ACC112 (cell line): ENCODE measurements around the gene TMBIM4.

ENCODE experiments used
- H2AFZ ChIP-seq: fragments of 200-600 bp; sonication (generic); one replicate; pipeline ENCODE4 v1.6.0; 2017; ENCODE audit warnings: antibody characterized with exemption, low read length; ENCODE audit not compliant: unreplicated experiment
- H3K27ac ChIP-seq: fragments of 200-600 bp; sonication (generic); 2 replicates; pipeline ENCODE4 v1.5.1; 2014; ENCODE audit warnings: low read depth, mild to moderate bottlenecking, antibody characterized with exemption, low read length, moderate library complexity
- H3K27me3 ChIP-seq: fragments of 200-600 bp; sonication (generic); 2 replicates; pipeline ENCODE4 v1.6.1; 2014; ENCODE audit warnings: mild to moderate bottlenecking, antibody characterized with exemption, low read length, moderate library complexity, mixed read lengths; ENCODE audit not compliant: insufficient read depth
- H3K36me3 ChIP-seq: fragments of 200-600 bp; sonication (generic); 2 replicates; pipeline ENCODE4 v1.6.1; 2016; ENCODE audit warnings: mild to moderate bottlenecking, antibody characterized with exemption, low read length, moderate library complexity, mixed read lengths; ENCODE audit not compliant: insufficient read depth
- H3K4me1 ChIP-seq: fragments of 200-600 bp; sonication (generic); one replicate; pipeline ENCODE4 v1.6.1; 2016; ENCODE audit warnings: low read length, mixed read lengths; ENCODE audit not compliant: insufficient read depth, unreplicated experiment, control insufficient read depth
- H3K4me3 ChIP-seq: fragments of 200-600 bp; sonication (generic); 2 replicates; pipeline ENCODE4 v1.5.1; 2014; ENCODE audit warnings: mild to moderate bottlenecking, low read depth, low read length
- H3K79me2 ChIP-seq: fragments of 200-600 bp; sonication (generic); one replicate; pipeline ENCODE4 v1.6.0; 2016; ENCODE audit warnings: low read length; ENCODE audit not compliant: control insufficient read depth, unreplicated experiment, insufficient read depth

TMBIM4 gene

DNA sequence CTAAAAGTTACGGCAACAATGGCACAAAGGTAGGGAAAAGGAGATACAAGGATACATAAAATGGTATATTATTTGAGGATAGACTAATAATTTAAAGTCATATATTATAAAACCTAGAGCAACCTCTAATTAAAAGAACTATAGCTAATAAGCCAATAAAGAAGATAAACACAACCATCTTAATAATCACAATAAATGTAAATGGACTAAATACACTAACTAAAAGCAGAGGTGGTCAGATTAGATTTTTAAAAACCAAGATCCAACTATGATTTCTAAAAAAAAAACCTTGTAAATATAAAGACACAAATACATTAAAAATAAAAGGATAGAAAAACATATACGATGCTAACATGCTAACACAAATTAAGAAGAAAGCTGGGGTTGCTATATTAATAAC is 28.5 kb downstream of the TMBIM4 start:
- Histone ChIP-seq H3K4me1 (peaks cover 18% of the 10 kb centered on the region), H2AFZ (no peak overlapping the region), H3K27me3 (no peaks in the 10 kb centered on the region), H3K4me3 (no peak overlapping the region), H3K36me3 (peaks cover 73% of the 10 kb centered on the region), H3K79me2 (peaks cover 12% of the 10 kb centered on the region), H3K27ac (no peak overlapping the region)

DNA sequence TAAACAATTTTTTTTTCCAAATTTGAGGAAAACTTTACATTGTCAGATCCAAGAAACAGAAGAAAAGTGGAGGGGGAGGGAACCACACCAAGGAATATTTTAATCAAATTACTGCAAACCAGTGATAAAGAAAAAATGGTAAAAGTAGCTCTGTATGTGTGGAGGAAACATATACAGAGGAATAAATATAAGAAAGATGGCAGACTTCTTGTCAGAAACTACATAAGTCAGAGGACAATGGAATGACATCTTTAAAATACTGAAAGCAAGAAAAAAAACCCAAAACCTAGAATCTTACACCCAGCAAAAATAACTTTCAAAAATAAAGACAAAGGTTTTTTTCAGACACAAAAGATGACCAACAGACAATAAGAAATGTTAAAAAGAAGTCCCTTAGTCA is 29.1 kb downstream of the TMBIM4 start:
- Histone ChIP-seq H3K4me1 (peaks cover 12% of the 10 kb centered on the region), H3K27me3 (no peaks in the 10 kb centered on the region), H3K4me3 (no peak overlapping the region), H3K36me3 (peaks cover 76% of the 10 kb centered on the region), H3K79me2 (peaks cover 12% of the 10 kb centered on the region), H2AFZ (no peak overlapping the region), H3K27ac (no peak overlapping the region)

DNA sequence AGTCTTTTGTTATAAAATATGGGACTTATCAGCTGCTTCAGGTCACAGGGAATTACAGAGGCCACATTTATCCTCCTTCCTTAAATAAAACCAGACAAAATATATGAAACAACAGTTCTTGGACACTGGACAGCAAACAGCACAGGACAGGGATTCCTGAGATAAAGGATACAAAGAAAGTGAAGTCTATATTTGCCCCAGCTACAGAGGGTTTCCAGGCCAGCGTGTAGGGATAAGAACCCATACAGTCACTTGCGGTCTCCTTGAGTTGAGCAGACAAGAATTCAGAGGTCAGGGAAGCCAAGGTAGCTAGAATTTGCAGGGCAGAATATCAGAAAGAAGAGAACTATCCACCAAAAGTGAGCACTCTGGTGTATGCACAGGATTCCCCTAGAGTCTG is 30.5 kb downstream of the TMBIM4 start:
- Histone ChIP-seq H3K36me3 (peaks cover 74% of the 10 kb centered on the region), H3K4me3 (no peak overlapping the region), H3K27ac (no peak overlapping the region), H3K4me1 (peaks cover under 1% of the 10 kb centered on the region), H3K27me3 (no peaks in the 10 kb centered on the region), H3K79me2 (peaks cover 12% of the 10 kb centered on the region), H2AFZ (no peak overlapping the region)

DNA sequence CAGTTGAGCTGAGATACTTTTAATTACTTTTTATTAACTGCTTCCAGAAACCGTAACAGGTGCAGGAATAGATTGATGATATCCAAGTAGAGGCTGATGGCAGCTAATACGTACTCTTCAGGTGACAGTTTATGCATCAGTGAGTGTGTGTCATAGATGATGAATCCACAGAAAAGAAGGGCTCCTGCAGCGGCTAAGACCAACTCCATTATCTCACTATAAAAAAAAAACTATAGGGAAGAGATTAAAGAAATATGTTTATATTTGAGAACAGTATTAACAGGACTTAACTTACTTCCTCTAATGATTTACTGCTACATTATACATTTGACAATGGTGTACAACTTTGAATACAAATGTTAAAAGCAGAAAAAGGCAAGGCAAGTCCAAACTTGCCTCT is 31.9 kb downstream of the TMBIM4 start:
- H3K4me3 ChIP-seq = no peak overlapping the region
- peaks cover 60% of the 10 kb centered on the region for H3K36me3 ChIP-seq
- H3K79me2 ChIP-seq = peaks cover 11% of the 10 kb centered on the region
- peaks cover 1% of the 10 kb centered on the region for H3K4me1 ChIP-seq
- no peak overlapping the region for H3K27ac ChIP-seq
- no peak overlapping the region for H2AFZ ChIP-seq
- H3K27me3 ChIP-seq = no peaks in the 10 kb centered on the region

DNA sequence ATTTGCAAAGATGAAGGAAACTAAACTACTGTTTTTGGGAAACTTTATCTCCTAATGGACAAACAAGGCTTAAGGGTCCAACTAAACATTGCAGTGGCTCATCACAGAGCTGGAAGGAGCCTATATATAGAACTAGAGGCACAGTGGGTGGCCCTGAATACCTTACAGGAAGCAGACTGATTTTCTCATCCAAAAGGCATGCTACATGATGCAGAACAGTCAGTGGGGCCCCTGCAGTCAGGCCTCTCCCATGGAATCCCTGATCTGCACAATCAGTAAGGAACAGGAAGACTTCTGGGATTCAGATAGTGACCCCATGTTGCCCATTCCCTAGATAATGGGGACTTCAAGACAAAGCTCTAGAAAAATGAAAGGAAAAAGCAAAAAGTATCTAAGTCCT is 37.4 kb downstream of the TMBIM4 start:
- Histone ChIP-seq H3K36me3 (peaks cover 24% of the 10 kb centered on the region), H3K27me3 (no peaks in the 10 kb centered on the region), H3K27ac (peak overlapping the region; percentile 60), H3K4me3 (peak overlapping the region; percentile 93), H2AFZ (no peak overlapping the region), H3K79me2 (peaks cover 44% of the 10 kb centered on the region), H3K4me1 (peaks cover 32% of the 10 kb centered on the region)

DNA sequence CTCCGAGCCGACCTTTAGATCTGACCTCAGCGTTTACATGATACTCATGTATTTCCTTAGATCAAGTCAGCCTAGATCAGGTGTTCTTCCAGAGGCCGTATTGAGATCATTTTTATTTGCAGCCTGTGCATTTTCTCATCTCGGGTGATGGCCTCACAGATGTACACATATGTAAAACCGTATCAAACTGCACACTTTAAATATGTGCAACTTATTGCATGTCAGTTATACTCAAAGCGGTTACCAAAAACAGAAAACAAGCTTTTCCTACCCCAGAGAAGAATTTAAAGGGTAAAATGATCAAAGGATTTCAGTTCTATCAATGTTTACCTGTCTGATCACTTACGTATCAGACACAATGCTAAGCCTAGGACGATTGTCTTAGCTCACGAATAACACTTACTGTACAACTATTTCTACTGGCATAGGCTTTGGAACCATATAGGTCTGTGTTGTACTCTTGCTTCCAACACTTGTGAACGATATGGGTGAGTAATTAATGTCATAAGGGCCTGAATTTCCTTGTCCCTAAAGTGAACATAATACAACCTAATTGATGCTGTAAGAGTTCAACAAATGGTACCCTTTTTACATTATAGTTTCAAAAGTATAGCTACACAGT is 38.6 kb downstream of the TMBIM4 start:
- Histone ChIP-seq H2AFZ (peak overlapping the region; percentile 96), H3K79me2 (peaks cover 51% of the 10 kb centered on the region), H3K27ac (peak overlapping the region; percentile 20; the same call in 1 of the 2 replicates), H3K4me1 (peaks cover 33% of the 10 kb centered on the region), H3K27me3 (no peaks in the 10 kb centered on the region), H3K4me3 (peak overlapping the region; percentile 93), H3K36me3 (peaks cover 18% of the 10 kb centered on the region)

DNA sequence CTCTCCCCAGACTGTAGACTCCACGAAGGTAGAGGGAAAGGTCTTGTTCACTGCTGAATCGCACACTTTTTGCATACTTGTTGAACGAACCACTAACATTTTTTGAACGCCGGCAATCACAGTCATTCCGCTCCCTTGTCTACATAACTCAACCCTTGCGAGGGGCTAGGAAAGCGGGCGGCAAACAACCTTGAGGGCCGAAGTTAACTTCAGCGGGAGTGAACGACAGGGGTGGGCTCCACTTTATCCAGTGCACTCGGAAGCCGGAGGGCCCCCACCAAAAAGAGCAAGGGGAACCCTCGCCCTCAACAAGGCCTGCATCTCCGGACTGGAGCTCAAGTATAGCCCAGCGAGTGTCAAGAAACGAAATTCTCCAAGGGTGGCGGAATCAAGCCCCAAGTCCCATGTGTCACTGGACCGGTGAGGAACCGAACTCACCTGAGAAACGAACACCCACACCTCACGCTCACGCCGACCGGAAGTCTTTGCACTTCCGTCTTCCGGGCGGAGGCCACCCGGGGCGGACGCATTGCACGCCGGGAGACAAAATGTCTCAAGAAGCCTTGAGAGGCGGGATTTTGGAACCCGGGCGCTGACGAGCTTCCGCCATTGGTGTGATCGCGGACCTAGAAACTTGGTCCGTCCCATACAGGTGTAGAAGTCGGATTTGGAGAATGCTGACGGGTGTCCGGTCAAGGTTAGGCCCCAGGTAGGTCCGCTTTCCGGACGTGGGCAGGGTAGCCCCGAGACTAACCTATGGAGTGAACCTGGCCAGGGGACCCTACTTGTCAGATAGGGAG is 39.3 kb downstream of the TMBIM4 start, which contains the start of gene LLPH:
Gene LLPH (minus strand): TSS at position 484 of the 800 bp plus-strand sequence. CDS start 1,644 bp downstream, outside the sequence.
- Histone ChIP-seq H3K4me1 (peaks cover 33% of the 10 kb centered on the region), H2AFZ (peak within 1 kb of the TSS; percentile 96), H3K36me3 (peaks cover 16% of the 10 kb centered on the region), H3K27me3 (no peaks in the 10 kb centered on the region), H3K4me3 (peak within 1 kb of the TSS; percentile 93), H3K79me2 (peaks cover 51% of the 10 kb centered on the region), H3K27ac (peak within 1 kb of the TSS; percentile 60; the same call in 1 of the 2 replicates)

DNA sequence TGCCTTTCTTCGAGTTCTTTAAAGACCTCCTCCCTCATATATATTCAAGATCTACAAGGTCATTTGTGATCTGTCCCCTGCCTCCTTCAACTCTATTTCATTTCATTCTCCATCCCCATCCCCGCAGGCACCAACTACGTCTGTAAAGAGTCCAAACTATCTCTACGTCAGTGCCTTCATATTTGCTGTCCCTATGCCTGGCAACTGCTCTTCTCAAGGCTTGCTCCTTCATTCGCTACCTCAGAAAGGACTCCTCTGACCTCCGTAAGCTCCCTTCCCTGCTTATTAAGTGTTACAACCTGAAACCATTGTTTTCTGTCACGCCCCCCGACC is 39.9 kb downstream of the TMBIM4 start:
- H3K4me3 ChIP-seq = peak overlapping the region; percentile 93
- H3K27ac ChIP-seq = peak overlapping the region; percentile 6; the same call in 1 of the 2 replicates
- peaks cover 20% of the 10 kb centered on the region for H3K36me3 ChIP-seq
- H2AFZ ChIP-seq = peak overlapping the region; percentile 55
- H3K79me2 ChIP-seq = peaks cover 56% of the 10 kb centered on the region
- peaks cover 33% of the 10 kb centered on the region for H3K4me1 ChIP-seq
- H3K27me3 ChIP-seq = no peaks in the 10 kb centered on the region

DNA sequence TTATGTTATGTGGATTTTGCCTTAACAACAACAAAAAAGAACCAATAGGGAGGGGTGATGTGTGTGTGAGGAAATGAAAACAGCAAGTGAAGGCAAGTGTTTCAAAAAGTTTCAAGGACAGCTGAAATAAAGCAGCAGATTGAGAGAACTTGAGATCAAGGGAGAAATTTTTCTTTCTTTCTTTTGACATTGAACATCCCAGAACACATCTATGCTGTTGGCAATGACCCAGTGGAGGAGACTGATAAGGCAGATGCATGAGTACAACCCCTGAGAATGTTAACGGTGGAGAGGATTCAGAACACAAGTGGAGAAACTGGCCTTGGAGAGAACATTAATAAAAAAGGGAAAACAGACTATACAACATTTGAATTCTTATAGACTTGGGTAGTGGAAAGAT is 42.1 kb downstream of the TMBIM4 start:
- Histone ChIP-seq H3K79me2 (peaks cover 56% of the 10 kb centered on the region), H3K36me3 (peaks cover 34% of the 10 kb centered on the region)

DNA sequence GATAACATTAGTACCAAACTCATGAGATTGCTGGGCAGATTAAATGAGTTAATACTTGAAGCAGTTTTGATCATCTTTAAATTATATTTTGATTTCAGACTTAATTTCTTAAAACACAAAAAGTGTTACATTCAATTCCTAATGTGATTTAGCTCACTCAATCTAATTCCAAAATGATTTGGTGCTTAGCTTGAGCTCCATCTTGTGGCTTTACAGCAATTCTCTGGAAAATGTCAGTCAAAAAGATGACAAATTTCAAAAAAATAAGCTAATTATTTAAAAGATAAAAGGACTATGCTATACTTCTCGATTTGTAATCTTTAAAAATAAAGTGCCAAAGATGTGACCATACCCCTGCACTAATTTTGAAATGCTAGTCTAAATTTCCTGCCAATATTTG is 49.3 kb downstream of the TMBIM4 start:
- Histone ChIP-seq H3K79me2 (peaks cover 5% of the 10 kb centered on the region), H3K4me1 (no peaks in the 10 kb centered on the region), H3K36me3 (peaks cover 24% of the 10 kb centered on the region), H2AFZ (no peak overlapping the region), H3K4me3 (no peak overlapping the region), H3K27ac (no peak overlapping the region), H3K27me3 (no peaks in the 10 kb centered on the region)

More for the DNA sequence above, 42.1 kb downstream of the TMBIM4 start:
- Histone ChIP-seq H3K27ac (no peak overlapping the region), H3K4me3 (no peak overlapping the region), H2AFZ (no peak overlapping the region), H3K4me1 (peaks cover 29% of the 10 kb centered on the region), H3K27me3 (no peaks in the 10 kb centered on the region)

DNA sequence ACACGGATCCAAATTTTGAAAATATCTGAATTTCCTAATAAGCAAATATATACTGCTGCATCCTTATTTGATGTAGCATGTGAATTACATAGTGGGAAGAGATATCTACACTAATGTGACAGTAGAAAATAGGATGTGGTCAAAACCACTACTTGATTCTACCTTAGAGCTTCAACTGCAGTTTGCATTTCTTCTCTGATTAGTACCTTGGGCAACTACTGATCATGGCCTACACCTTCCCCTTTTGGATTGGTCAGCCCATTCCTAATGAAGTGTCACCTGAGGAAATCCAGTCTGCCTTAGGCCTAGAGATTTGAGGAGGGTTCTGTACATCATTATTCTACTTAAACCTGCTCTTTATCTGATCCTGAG is 49.9 kb downstream of the TMBIM4 start:
- H3K79me2 ChIP-seq = no peaks in the 10 kb centered on the region
- H3K4me1 ChIP-seq = no peaks in the 10 kb centered on the region
- peaks cover 20% of the 10 kb centered on the region for H3K36me3 ChIP-seq
- H3K4me3 ChIP-seq = no peak overlapping the region
- H3K27me3 ChIP-seq = no peaks in the 10 kb centered on the region
- no peak overlapping the region for H3K27ac ChIP-seq
- no peak overlapping the region for H2AFZ ChIP-seq
